Kidney (tissue), 14 donors: ENCODE data around the gene HS2ST1. TPM values are rescaled to one million over a fixed set of nuclear protein-coding genes. Genes with fewer than 3 reads are reported as not detected.

Experiments used
- DNase-seq, 5 donors: peaks; one replicate each; pipeline ENCODE4 v3.0.0-alpha.2; 2013 to 2020
- FAIRE-seq: peaks from 2 replicates; lab custom pipeline; 2012; peaks lifted over from hg19 to GRCh38; lab: Jason Lieb, UNC
- H3K27ac ChIP-seq, 2 donors: one replicate each; pipeline ENCODE4 v1.7.0; 2013; ENCODE audit warnings: low read depth in 2 of 2, low read length in 2 of 2, inconsistent platforms in 1 of 2
- H3K27me3 ChIP-seq: one replicate; pipeline ENCODE4 v1.7.1; 2013; ENCODE audit warnings: low read length, inconsistent platforms; ENCODE audit not compliant: control insufficient read depth, insufficient read depth
- H3K36me3 ChIP-seq, 3 donors: one replicate each; pipeline versions ENCODE4 v1.7.0 to v1.7.1; 2013; ENCODE audit warnings: low read length in 3 of 3, control low read depth in 1 of 3, inconsistent platforms in 1 of 3; ENCODE audit not compliant: insufficient read depth in 3 of 3, control insufficient read depth in 2 of 3
- H3K4me1 ChIP-seq, 3 donors: one replicate each; pipeline versions ENCODE4 v1.7.0 to v1.7.1; 2013; ENCODE audit warnings: low read length in 3 of 3, inconsistent platforms in 1 of 3, low read depth in 1 of 3; ENCODE audit not compliant: control insufficient read depth in 2 of 3, insufficient read depth in 2 of 3
- H3K4me3 ChIP-seq, 3 donors: one replicate each; pipeline versions ENCODE4 v1.7.0 to v1.8.1; 2013; ENCODE audit warnings: low read length in 3 of 3, control low read depth in 1 of 3, inconsistent platforms in 1 of 3
- H3K9ac ChIP-seq, 3 donors: one replicate each; pipeline versions ENCODE4 v1.7.0 to v1.7.1; 2013; ENCODE audit warnings: low read length in 3 of 3, control low read depth in 1 of 3, inconsistent platforms in 1 of 3
- H3K9me3 ChIP-seq, 3 donors: one replicate each; pipeline versions ENCODE4 v1.7.0 to v1.7.1; 2013; ENCODE audit warnings: low read length in 3 of 3, control low read depth in 1 of 3, inconsistent platforms in 1 of 3; ENCODE audit not compliant: control insufficient read depth in 2 of 3, insufficient read depth in 1 of 3
- CTCF ChIP-seq: IDR thresholded peaks from 3 replicates; pipeline ENCODE4 v1.5.1; 2012; ENCODE audit warnings: mild to moderate bottlenecking, moderate library complexity, borderline replicate concordance; ENCODE audit not compliant: insufficient read depth; ENCODE audit errors: extremely low read depth
- intact Hi-C: fragments of 100-400 bp; cut with DNase I; formaldehyde crosslinking; loops from one replicate; pipeline ENCODE4 v1.11.1; 2022
- polyA plus RNA-seq: library from polyadenylated mRNA; stranded (reverse); fragments of 350-450 nt; fragmentation: Illumina TruSeq; extraction: RNeasy Lipid Tissue Mini Kit (QIAGEN cat#74804); gene quantifications from one replicate; pipeline ENCODE4 v1.2.3, GENCODE V29; 2014; ENCODE audit warnings: low read depth, low replicate concordance; ENCODE audit not compliant: insufficient read depth
- total RNA-seq: library from RNA; stranded (reverse); fragmentation: NEBNext Ultra II Directional; extraction: Animal tissue kit (Norgen Biotek cat#: 25700); gene quantifications from one replicate; pipeline ENCODE4 v1.2.1, GENCODE V29; 2021
- donor health status: control.
- donor health status: control.
- donor health status: control.
- donor health status: control.
- donor health status: control.
- donor health status: DM: yes; HTN: yes; CAD: no.
- donor health status: Normal renal cell carcinoma (clear cell type).

The HS2ST1 gene
- total and polyA plus RNA-seq, 2 donors from 2014 or later, result 10.3 to 27.1 TPM

GRCh38 chr1:86992861-86993260 is 78.4 kb downstream of the HS2ST1 start:
- no peak for FAIRE-seq

GRCh38 chr1:86993269-86993985 is 79.0 kb downstream of the HS2ST1 start:
- intact Hi-C loops, result no loop called here
- Histone ChIP-seq H3K9me3 (no peaks in the 10 kb centered on the region), H3K36me3 (no peaks in the 10 kb centered on the region), H3K4me3 (no peak overlapping the region), H3K9ac (no peak overlapping the region), H3K27ac (no peak overlapping the region), H3K4me1 (no peaks in the 10 kb centered on the region), H3K27me3 (no peaks in the 10 kb centered on the region)
- FAIRE-seq (no peak), DNase-seq (no peak)
- TF ChIP-seq CTCF, result no peak

More at GRCh38 chr1:86992861-86993260, 78.4 kb downstream of the HS2ST1 start:
- TF ChIP-seq CTCF, result no peak
- Histone ChIP-seq H3K36me3 (no peaks in the 10 kb centered on the region), H3K9me3 (no peaks in the 10 kb centered on the region), H3K27ac (no peak overlapping the region), H3K4me3 (no peak overlapping the region), H3K4me1 (peaks cover 0 to 3% (median 0%) of the 10 kb centered on the region in 3 donors), H3K9ac (no peak overlapping the region), H3K27me3 (no peaks in the 10 kb centered on the region)
- no peak for DNase-seq
- intact Hi-C loops, result no loop called here

GRCh38 chr1:86994061-86994460 is 79.6 kb downstream of the HS2ST1 start:
- no peaks in the 10 kb centered on the region for H3K9me3 ChIP-seq
- no peaks in the 10 kb centered on the region for H3K4me1 ChIP-seq
- H3K4me3 ChIP-seq, result no peak overlapping the region
- intact Hi-C loops, result no loop called here
- FAIRE-seq (no peak), DNase-seq (no peak)
- no peak overlapping the region for H3K27ac ChIP-seq
- no peak overlapping the region for H3K9ac ChIP-seq
- H3K27me3 ChIP-seq, result no peaks in the 10 kb centered on the region
- TF ChIP-seq CTCF, result no peak
- no peaks in the 10 kb centered on the region for H3K36me3 ChIP-seq
